ENCODE data around the gene GSTP1.

Gene GSTP1

GRCh38 chr11:67633758-67634365, 50.2 kb downstream of the GSTP1 start:
- TF ChIP-seq CTCF (IDR thresholded peaks at IDR 0.05), result no peak
- Histone ChIP-seq H3K27ac (no peak overlapping the region), H3K27me3 (ENCODE audit: control insufficient read depth, insufficient read depth, low read length) (no peaks in the 10 kb centered on the region), H2AFZ (no peak overlapping the region), H3K4me1 (peaks cover 9% of the 10 kb centered on the region), H3K4me3 (ENCODE audit: low read depth, low read length) (no peak overlapping the region), H3K79me2 (no peaks in the 10 kb centered on the region), H3K4me2 (ENCODE audit: low read length) (no peak overlapping the region), H3K9me3 (ENCODE audit: control insufficient read depth, low read length) (no peaks in the 10 kb centered on the region), H3K36me3 (ENCODE audit: control insufficient read depth, insufficient read depth, low read length) (no peaks in the 10 kb centered on the region), H3K9ac (no peak overlapping the region)

- no peak overlapping the region for H3K9ac ChIP-seq
- no peak overlapping the region for H3K27ac ChIP-seq
- TF ChIP-seq CTCF (IDR thresholded peaks at IDR 0.05), result no peak
- H3K9me3 ChIP-seq (ENCODE audit: control insufficient read depth, low read length), result no peaks in the 10 kb centered on the region
- no peak overlapping the region for H2AFZ ChIP-seq
- no peaks in the 10 kb centered on the region for H3K36me3 ChIP-seq (ENCODE audit: control insufficient read depth, insufficient read depth, low read length)
- H3K4me2 ChIP-seq (ENCODE audit: low read length), result no peak overlapping the region
- H3K4me1 ChIP-seq, result peaks cover 9% of the 10 kb centered on the region
- H3K27me3 ChIP-seq (ENCODE audit: control insufficient read depth, insufficient read depth, low read length), result no peaks in the 10 kb centered on the region
- no peaks in the 10 kb centered on the region for H3K79me2 ChIP-seq
- H3K4me3 ChIP-seq (ENCODE audit: low read depth, low read length), result no peak overlapping the region
Observed at GRCh38 chr11:67634366-67635230, 51.0 kb downstream of the GSTP1 start.

- Histone ChIP-seq H3K9me3 (ENCODE audit: control insufficient read depth, low read length) (no peaks in the 10 kb centered on the region), H3K4me3 (ENCODE audit: low read depth, low read length) (no peak overlapping the region), H2AFZ (no peak overlapping the region), H3K27me3 (ENCODE audit: control insufficient read depth, insufficient read depth, low read length) (no peaks in the 10 kb centered on the region), H3K4me1 (peaks cover 9% of the 10 kb centered on the region), H3K27ac (no peak overlapping the region), H3K9ac (no peak overlapping the region), H3K79me2 (no peaks in the 10 kb centered on the region), H3K36me3 (ENCODE audit: control insufficient read depth, insufficient read depth, low read length) (no peaks in the 10 kb centered on the region), H3K4me2 (ENCODE audit: low read length) (no peak overlapping the region)
- no peak for TF ChIP-seq CTCF (IDR thresholded peaks at IDR 0.05)
Observed at GRCh38 chr11:67635231-67635521, 51.6 kb downstream of the GSTP1 start.

Data from parathyroid adenoma (tissue), 2 donors.